ENCODE data around the gene APOBEC3G. TPM values are rescaled to one million over a fixed set of nuclear protein-coding genes. Genes with fewer than 3 reads are reported as not detected.

The APOBEC3G gene
- total and polyA plus RNA-seq, 8 donors, result 0.45 to 19.6 (median 5.0) TPM; not detected in 1

GRCh38 chr22:39136317-39136716 lies 59.2 kb downstream of the APOBEC3G start:
- WGBS, 5 donors, result 89 to 100% (median 92%) methylated on average over 2 to 8 of the region's 8 CpGs
- Histone ChIP-seq H3K4me3 (no peak overlapping the region), H3K9me3 (no peaks in the 10 kb centered on the region), H3K27ac (no peak overlapping the region), H3K4me1 (peaks cover 0 to 21% (median 13%) of the 10 kb centered on the region in 4 donors), H3K27me3 (no peaks in the 10 kb centered on the region), H3K36me3 (peaks cover 13 to 75% (median 62%) of the 10 kb centered on the region in 4 donors)
- TF ChIP-seq EP300 (IDR thresholded peaks at IDR 0.05) (no peak), POLR2AphosphoS5 (IDR thresholded peaks at IDR 0.05) (no peak), CTCF (IDR thresholded peaks at IDR 0.05) (no peak), POLR2A (IDR thresholded peaks at IDR 0.05) (no peak)
- intact Hi-C loops (cut with DNase I; ENCODE audit: low total_unique reads), result no loop called here
- no peak for DNase-seq

Small RNA genes lying within 50 kb of the gene (small RNA-seq; reads per million reads assigned to genes)
- gene AL022318.2, result 0 reads per million in 4 donors
- gene COX5BP7, result 0 reads per million in 4 donors

Other genes with a start within 250 kb of the APOBEC3G start
- 10 to 100 TPM in 2 of 5 donors, 1 to 10 TPM in 3; 1.2 to 19.6 (median 4.1) TPM for gene NPTXR, start 233.2 kb upstream of the APOBEC3G start, total RNA-seq
- gene NPTXR, start 233.2 kb upstream of the APOBEC3G start, polyA plus RNA-seq, result 1 to 10 TPM in 2 of 3 donors, under 1 TPM in 1; 0.46 to 2.4 (median 2.2) TPM
- 10 to 100 TPM; 15.4 to 46.0 (median 32.9) TPM for gene CBX6, start 205.1 kb upstream of the APOBEC3G start, total RNA-seq
- 10 to 100 TPM in 2 of 3 donors, 1 to 10 TPM in 1; 8.9 to 20.3 (median 14.6) TPM for gene CBX6, start 205.1 kb upstream of the APOBEC3G start, polyA plus RNA-seq
- 1 to 10 TPM in 2 of 5 donors, not detected in 3; 1.8 to 3.3 TPM for gene APOBEC3A, start 119.7 kb upstream of the APOBEC3G start, total RNA-seq
- gene APOBEC3A, start 119.7 kb upstream of the APOBEC3G start, polyA plus RNA-seq, result 1 to 10 TPM in 2 of 3 donors, not detected in 1; 1.2 to 1.9 TPM
- 1 to 10 TPM in 2 of 5 donors, not detected in 3; 1.1 to 4.8 TPM for gene APOBEC3B, start 94.9 kb upstream of the APOBEC3G start, total RNA-seq
- 1 to 10 TPM; 1.7 to 8.7 (median 3.8) TPM for gene APOBEC3B, start 94.9 kb upstream of the APOBEC3G start, polyA plus RNA-seq
- 10 to 100 TPM in 1 of 5 donors, 1 to 10 TPM in 4; 1.2 to 11.6 (median 2.0) TPM for gene APOBEC3C, start 63.0 kb upstream of the APOBEC3G start, total RNA-seq
- gene APOBEC3C, start 63.0 kb upstream of the APOBEC3G start, polyA plus RNA-seq, result 10 to 100 TPM; 12.1 to 15.4 (median 14.9) TPM
- 1 to 10 TPM in 3 of 5 donors, under 1 TPM in 1, not detected in 1; 0.29 to 5.3 (median 2.4) TPM for gene APOBEC3D, start 56.1 kb upstream of the APOBEC3G start, total RNA-seq
- gene APOBEC3D, start 56.1 kb upstream of the APOBEC3G start, polyA plus RNA-seq, result 1 to 10 TPM; 1.3 to 3.3 (median 2.9) TPM
- gene APOBEC3F, start 36.4 kb upstream of the APOBEC3G start, total RNA-seq, result 1 to 10 TPM in 3 of 5 donors, under 1 TPM in 1, not detected in 1; 0.89 to 4.1 (median 2.3) TPM
- gene APOBEC3F, start 36.4 kb upstream of the APOBEC3G start, polyA plus RNA-seq, result 1 to 10 TPM; 4.1 to 8.2 (median 4.6) TPM
- 1 to 10 TPM in 1 of 5 donors, not detected in 4; 7.8 TPM for gene APOBEC3H, start 20.0 kb downstream of the APOBEC3G start, total RNA-seq
- under 1 TPM in 1 of 3 donors, not detected in 2; 0.63 TPM for gene APOBEC3H, start 20.0 kb downstream of the APOBEC3G start, polyA plus RNA-seq
- gene CBX7, start 75.4 kb downstream of the APOBEC3G start, total RNA-seq, result 10 to 100 TPM; 10.1 to 84.6 (median 29.6) TPM
- 10 to 100 TPM; 28.6 to 46.3 (median 29.8) TPM for gene CBX7, start 75.4 kb downstream of the APOBEC3G start, polyA plus RNA-seq
- gene PDGFB, start 167.7 kb downstream of the APOBEC3G start, total RNA-seq, result 10 to 100 TPM in 2 of 5 donors, 1 to 10 TPM in 3; 1.2 to 58.5 (median 9.5) TPM
- gene PDGFB, start 167.7 kb downstream of the APOBEC3G start, polyA plus RNA-seq, result 1 to 10 TPM; 3.6 to 4.1 (median 3.6) TPM
- 1,000 to 10,000 TPM in 4 of 5 donors, 100 to 1,000 TPM in 1; 940 to 2,730 (median 1,959) TPM for gene RPL3, start 242.3 kb downstream of the APOBEC3G start, total RNA-seq
- 1,000 to 10,000 TPM; 2,938 to 5,267 (median 3,478) TPM for gene RPL3, start 242.3 kb downstream of the APOBEC3G start, polyA plus RNA-seq